Upper lobe of left lung (tissue), 6 donors: ENCODE measurements around the gene ZNF273. TPM values are rescaled to one million over a fixed set of nuclear protein-coding genes. Genes with fewer than 3 reads are reported as not detected.
"Not testable (repeated sequence)": the region's sequence is repeated elsewhere in the genome, so short reads cannot be mapped to it uniquely, and the experiment has no call there.

ENCODE experiments used
- ATAC-seq, 2 donors: fragments of 200-7000 bp; cut with Tn5 transposase; one replicate each; pipeline ENCODE4 v1.9.1; 2022; ENCODE audit warnings: mild to moderate bottlenecking in 2 of 2, moderate library complexity in 2 of 2; ENCODE audit not compliant: low FRiP score in 2 of 2
- DNase-seq, 2 donors: peaks; one replicate each; pipeline ENCODE4 v3.0.0-alpha.2; 2019 to 2020
- H3K27ac ChIP-seq, 4 donors: fragments of 200-600 bp; sonication (generic); one replicate each; pipeline ENCODE4 v1.5.1; 2016 to 2019
- H3K27me3 ChIP-seq, 4 donors: fragments of 200-600 bp; sonication (generic); one replicate each; pipeline ENCODE4 v1.5.1; 2017 to 2019
- H3K36me3 ChIP-seq, 4 donors: fragments of 200-600 bp; sonication (generic); one replicate each; pipeline ENCODE4 v1.5.1; 2016 to 2019
- H3K4me1 ChIP-seq, 4 donors: fragments of 200-600 bp; sonication (generic); one replicate each; pipeline ENCODE4 v1.5.1; 2018 to 2019
- H3K4me3 ChIP-seq, 4 donors: fragments of 200-600 bp; sonication (generic); one replicate each; pipeline ENCODE4 v1.5.1; 2017 to 2019; ENCODE audit warnings: mild to moderate bottlenecking in 2 of 4, moderate library complexity in 1 of 4
- H3K9me3 ChIP-seq, 4 donors: fragments of 200-600 bp; sonication (generic); one replicate each; pipeline ENCODE4 v1.5.1; 2018 to 2019
- EP300 ChIP-seq, 4 donors: sonication (generic); formaldehyde crosslinking; IDR thresholded peaks; one replicate each; pipeline ENCODE4 v1.5.1; 2017; ENCODE audit warnings: antibody characterized with exemption in 4 of 4, control low read depth in 2 of 4
- POLR2A ChIP-seq, 4 donors: fragments of 450-650 bp; IDR thresholded peaks; one replicate each; pipeline ENCODE4 v1.5.1; 2016 to 2017; ENCODE audit warnings: antibody characterized with exemption in 4 of 4, mild to moderate bottlenecking in 2 of 4
- POLR2AphosphoS5 ChIP-seq, 2 donors: sonication (generic); formaldehyde crosslinking; IDR thresholded peaks; one replicate each; pipeline ENCODE4 v1.5.1; 2017; ENCODE audit warnings: antibody characterized with exemption in 2 of 2
- WGBS, 2 donors: methylation state at CpG; one replicate each; pipeline ENCODE4 v1.1.5; 2017 to 2018; 5-methylcytosine and 5-hydroxymethylcytosine counted together
- total RNA-seq, 6 donors: library from RNA; depleted of rRNA in 4 of 6; stranded (reverse); fragments of >200 nt in 4 of 6; gene quantifications; one replicate each; pipeline versions ENCODE4 v1.1.0 to v1.2.1, GENCODE V29; 2016 to 2021
- TF ChIP-seq, protein P1 (sequence below), 6 experiments: fragments of 450-650 bp in 4 of 6; fragments of 200-600 bp in 2 of 6; sonication (generic) in 2 of 6; IDR thresholded peaks; one replicate each; pipeline ENCODE4 v1.5.1; 2016 to 2019; ENCODE audit warnings: antibody characterized with exemption in 6 of 6
- donor health status: DM: no; HTN: no; CAD: no; lungs with moderate emphysema.
- donor health status: DM: no; HTN: yes; CAD: no; lungs with severe emphysema.

ZNF273 gene
- total RNA-seq, 6 donors from 2014 or later, result 3.2 to 29.6 (median 7.6) TPM

DNA sequence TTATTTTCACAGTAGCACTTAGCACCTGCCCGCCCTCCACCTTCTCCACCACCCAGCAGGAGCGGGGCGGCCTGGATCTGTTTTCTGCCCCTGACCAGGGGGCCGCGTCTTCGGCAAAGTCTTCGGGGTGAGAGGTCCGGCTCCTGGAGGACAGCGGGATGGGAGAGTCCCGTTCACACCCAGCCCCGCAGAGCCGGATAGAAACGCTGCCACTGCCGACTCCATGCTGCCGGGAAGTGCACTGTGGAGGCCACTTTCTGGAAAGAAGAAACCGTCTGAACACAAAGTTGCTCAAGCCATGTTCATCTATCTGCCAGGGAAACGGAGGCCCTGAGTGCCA, 14.5 kb upstream of the ZNF273 start:
- peak overlapping the region in 3 of 4 donors; percentile 55 to 62 (median 58) for H3K4me3 ChIP-seq
- peaks cover 18 to 22% (median 20%) of the 10 kb centered on the region in 4 donors for H3K4me1 ChIP-seq
- peak overlapping the region in 1 of 4 donors; percentile 53 for H3K27ac ChIP-seq
- TF ChIP-seq POLR2A (IDR thresholded peaks at IDR 0.05) (no peak), EP300 (IDR thresholded peaks at IDR 0.05) (no peak), POLR2AphosphoS5 (IDR thresholded peaks at IDR 0.05) (no peak)
- TF ChIP-seq, protein P1, sequence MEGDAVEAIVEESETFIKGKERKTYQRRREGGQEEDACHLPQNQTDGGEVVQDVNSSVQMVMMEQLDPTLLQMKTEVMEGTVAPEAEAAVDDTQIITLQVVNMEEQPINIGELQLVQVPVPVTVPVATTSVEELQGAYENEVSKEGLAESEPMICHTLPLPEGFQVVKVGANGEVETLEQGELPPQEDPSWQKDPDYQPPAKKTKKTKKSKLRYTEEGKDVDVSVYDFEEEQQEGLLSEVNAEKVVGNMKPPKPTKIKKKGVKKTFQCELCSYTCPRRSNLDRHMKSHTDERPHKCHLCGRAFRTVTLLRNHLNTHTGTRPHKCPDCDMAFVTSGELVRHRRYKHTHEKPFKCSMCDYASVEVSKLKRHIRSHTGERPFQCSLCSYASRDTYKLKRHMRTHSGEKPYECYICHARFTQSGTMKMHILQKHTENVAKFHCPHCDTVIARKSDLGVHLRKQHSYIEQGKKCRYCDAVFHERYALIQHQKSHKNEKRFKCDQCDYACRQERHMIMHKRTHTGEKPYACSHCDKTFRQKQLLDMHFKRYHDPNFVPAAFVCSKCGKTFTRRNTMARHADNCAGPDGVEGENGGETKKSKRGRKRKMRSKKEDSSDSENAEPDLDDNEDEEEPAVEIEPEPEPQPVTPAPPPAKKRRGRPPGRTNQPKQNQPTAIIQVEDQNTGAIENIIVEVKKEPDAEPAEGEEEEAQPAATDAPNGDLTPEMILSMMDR (IDR thresholded peaks at IDR 0.05), result no peak
- H3K36me3 ChIP-seq, result no peaks in the 10 kb centered on the region
- DNase-seq, result peak in 1 of 2 donors; percentile 65
- H3K27me3 ChIP-seq, result peaks cover 0 to 4% (median 0%) of the 10 kb centered on the region in 4 donors
- peak; percentile 1 to 49 for ATAC-seq
- no peaks in the 10 kb centered on the region for H3K9me3 ChIP-seq
- WGBS, 2 donors, result 5 to 6% methylated on average over 17 of the region's 17 CpGs

DNA sequence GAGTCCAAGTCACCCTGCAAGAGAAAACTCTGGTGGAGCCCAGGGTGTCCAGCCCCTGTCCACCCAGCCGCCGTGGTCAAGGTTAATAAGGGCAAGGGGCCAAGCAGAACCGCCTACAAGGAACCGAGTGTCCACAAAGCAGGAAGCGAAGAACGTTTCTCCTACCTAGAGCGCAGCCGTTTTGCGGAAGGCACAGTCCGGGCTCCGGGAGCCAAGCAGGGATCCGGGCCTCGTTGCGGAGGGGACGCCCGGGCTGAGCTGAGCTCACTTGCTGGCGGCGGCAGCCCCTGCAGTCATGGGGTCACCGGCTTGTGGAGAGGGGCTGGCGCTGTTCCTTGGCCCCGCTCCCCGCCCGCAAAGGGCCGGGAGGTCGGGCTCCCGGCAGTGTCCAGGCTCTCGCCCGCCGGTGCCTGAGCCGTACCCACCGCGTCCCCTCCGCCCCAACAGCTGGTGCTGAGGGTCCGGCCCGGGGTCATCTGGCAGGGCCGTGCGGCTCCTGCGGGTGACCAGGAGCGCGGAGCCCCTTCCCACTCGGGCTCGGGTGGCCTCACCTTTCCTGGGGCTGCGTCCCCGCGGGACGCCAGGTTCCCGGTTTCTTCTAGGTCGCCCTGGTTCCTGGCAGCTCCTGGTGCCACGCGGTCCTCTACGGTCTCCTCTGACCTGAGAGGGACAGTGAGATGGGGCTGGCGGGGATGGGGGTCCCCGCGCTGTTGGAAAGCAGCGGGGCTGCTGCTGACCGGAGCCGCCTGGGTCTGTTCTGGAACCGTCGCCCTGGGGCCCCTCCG, 14.0 kb upstream of the ZNF273 start:
- peaks cover 18 to 22% (median 20%) of the 10 kb centered on the region in 4 donors for H3K4me1 ChIP-seq
- H3K27ac ChIP-seq, result peak overlapping the region in 2 of 4 donors; percentile 39 to 53
- ATAC-seq (peak; percentile 50 to 79), DNase-seq (peak; percentile 64 to 87)
- TF ChIP-seq, protein P1 (IDR thresholded peaks at IDR 0.05), result no peak
- TF ChIP-seq POLR2A (IDR thresholded peaks at IDR 0.05) (no peak), POLR2AphosphoS5 (IDR thresholded peaks at IDR 0.05) (no peak), EP300 (IDR thresholded peaks at IDR 0.05) (no peak)
- peaks cover 0 to 4% (median 0%) of the 10 kb centered on the region in 4 donors for H3K27me3 ChIP-seq
- H3K9me3 ChIP-seq, result no peaks in the 10 kb centered on the region
- no peaks in the 10 kb centered on the region for H3K36me3 ChIP-seq
- WGBS, 2 donors, result 0 to 20% methylated on average over 23 to 36 of the region's 60 CpGs
- peak overlapping the region in 3 of 4 donors; percentile 55 to 62 (median 58) for H3K4me3 ChIP-seq

DNA sequence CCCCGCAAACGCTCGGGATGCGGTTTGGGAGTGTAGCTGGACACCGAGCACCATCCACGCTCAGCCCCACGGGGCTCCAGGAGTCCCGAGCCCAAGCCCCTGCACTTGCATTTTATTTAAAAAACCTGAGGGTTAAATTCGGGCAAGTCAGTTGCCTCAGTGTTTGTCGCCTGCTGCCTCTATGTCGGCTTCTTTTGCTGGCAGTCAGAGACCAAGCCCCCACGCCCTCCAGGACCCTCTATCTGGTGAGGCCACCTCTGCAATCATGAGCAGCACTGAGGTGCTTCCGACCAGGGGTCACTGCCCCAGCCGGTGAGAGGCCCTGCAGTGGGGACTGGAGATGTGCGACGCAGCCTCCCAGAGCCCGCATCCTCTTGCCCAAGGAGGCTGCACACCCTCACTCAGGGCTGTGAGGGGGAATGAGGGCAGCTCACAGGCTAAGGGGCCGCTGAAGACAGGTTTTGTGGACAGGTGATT, 13.3 kb upstream of the ZNF273 start:
- no peak for ATAC-seq
- peaks cover 18 to 22% (median 20%) of the 10 kb centered on the region in 4 donors for H3K4me1 ChIP-seq
- WGBS, 2 donors, result 33 to 34% methylated on average over 1 to 16 of the region's 18 CpGs
- peaks cover 0 to 4% (median 0%) of the 10 kb centered on the region in 4 donors for H3K27me3 ChIP-seq
- H3K9me3 ChIP-seq, result no peaks in the 10 kb centered on the region
- no peak overlapping the region for H3K27ac ChIP-seq
- peak overlapping the region in 3 of 4 donors; percentile 55 to 62 (median 58) for H3K4me3 ChIP-seq
- TF ChIP-seq EP300 (IDR thresholded peaks at IDR 0.05) (no peak), POLR2A (IDR thresholded peaks at IDR 0.05) (no peak), POLR2AphosphoS5 (IDR thresholded peaks at IDR 0.05) (no peak)
- TF ChIP-seq, protein P1 (IDR thresholded peaks at IDR 0.05), result no peak
- no peak for DNase-seq
- H3K36me3 ChIP-seq, result no peaks in the 10 kb centered on the region

GRCh38 chr7:64890273-64890672, 12.8 kb upstream of the ZNF273 start:
- DNase-seq, H3K27me3 ChIP-seq, H3K27ac ChIP-seq, H3K9me3 ChIP-seq, H3K36me3 ChIP-seq, H3K4me3 ChIP-seq, ATAC-seq: not testable (repeated sequence)
- 83 to 100% methylated on average over 2 to 3 of the region's 3 CpGs for WGBS, 2 donors
- H3K4me1 ChIP-seq, result peaks cover 18 to 22% (median 20%) of the 10 kb centered on the region in 4 donors

- H3K4me3 ChIP-seq, result no peak overlapping the region
- no peaks in the 10 kb centered on the region for H3K9me3 ChIP-seq
- TF ChIP-seq EP300 (IDR thresholded peaks at IDR 0.05) (no peak), POLR2A (IDR thresholded peaks at IDR 0.05) (no peak)
- TF ChIP-seq, protein P1 (IDR thresholded peaks at IDR 0.05), result no peak
- ATAC-seq, result no peak
- WGBS, 2 donors, result 61 to 75% methylated on average over 1 to 2 of the region's 2 CpGs
- H3K4me1 ChIP-seq, result peaks cover 18 to 22% (median 20%) of the 10 kb centered on the region in 4 donors
- no peak for DNase-seq
- no peak overlapping the region for H3K27ac ChIP-seq
- H3K27me3 ChIP-seq, result peaks cover 0 to 4% (median 0%) of the 10 kb centered on the region in 4 donors
- no peaks in the 10 kb centered on the region for H3K36me3 ChIP-seq
Observed at GRCh38 chr7:64890761-64891362, 12.2 kb upstream of the ZNF273 start.

- not testable (repeated sequence) for H3K27ac ChIP-seq, H3K36me3 ChIP-seq, H3K9me3 ChIP-seq, H3K4me3 ChIP-seq, DNase-seq, H3K27me3 ChIP-seq, ATAC-seq
- peaks cover 18 to 22% (median 20%) of the 10 kb centered on the region in 4 donors for H3K4me1 ChIP-seq
- WGBS, 2 donors, result 40 to 100% methylated on average over 1 of the region's 1 CpG
Observed at GRCh38 chr7:64891363-64892081, 11.6 kb upstream of the ZNF273 start.
